Endothelial cell of umbilical vein (primary cell): ENCODE data around the gene MCM7. TPM values are rescaled to one million over a fixed set of nuclear protein-coding genes. Genes with fewer than 3 reads are reported as not detected.

ENCODE experiments used
- BruUV-seq: library from RNA; stranded (reverse); fragments of 400-500 nt; replicated peaks from 2 replicates; lab custom pipeline; 2021; lab: Mats Ljungman, UMichigan
- CTCF ChIA-PET: fragments of 300-600, 350-600 bp; sonication (Branson Sonifier 250); formaldehyde crosslinking; loops from one replicate; lab custom pipeline; 2021; ENCODE audit warnings: antibody characterized with exemption, inconsistent platforms; lab: Charles Lee
- POLR2A ChIA-PET: fragments of 300-600, 350-600 bp; sonication (Branson Sonifier 250); formaldehyde crosslinking; loops from one replicate; lab custom pipeline; 2021; ENCODE audit warnings: antibody characterized with exemption, inconsistent platforms; lab: Charles Lee
- DNase-seq: peaks from one replicate; pipeline ENCODE4 v3.0.0-alpha.2; 2011; ENCODE audit warnings: low read depth, low spot score
- FAIRE-seq: peaks from 2 replicates; lab custom pipeline; 2011; peaks lifted over from hg19 to GRCh38; lab: Jason Lieb, UNC
- H2AFZ ChIP-seq: 2 replicates; pipeline ENCODE4 v1.6.0; 2012; ENCODE audit warnings: low read depth, low read length, control low read depth, inconsistent platforms
- H3K27ac ChIP-seq: 2 replicates; pipeline ENCODE4 v1.5.1; 2011; ENCODE audit warnings: low read depth, mild to moderate bottlenecking, control low read depth, low read length, moderate library complexity; ENCODE audit not compliant: insufficient read depth
- H3K27me3 ChIP-seq, 2 experiments: 2 replicates each; pipeline versions ENCODE4 v1.6.0 to v1.6.1; 2011; ENCODE audit warnings: low read length in 2 of 2, mixed read lengths in 1 of 2; ENCODE audit not compliant: control insufficient read depth in 2 of 2, insufficient read depth in 2 of 2
- H3K36me3 ChIP-seq, 2 experiments: 2 replicates in 1 of 2; 3 replicates in 1 of 2; pipeline ENCODE4 v1.5.1; 2011; ENCODE audit warnings: low read length in 2 of 2, mild to moderate bottlenecking in 1 of 2, moderate library complexity in 1 of 2; ENCODE audit not compliant: control insufficient read depth in 2 of 2, insufficient read depth in 2 of 2; ENCODE audit errors: extremely low read depth in 1 of 2
- H3K4me1 ChIP-seq: 3 replicates; pipeline ENCODE4 v1.5.1; 2011; ENCODE audit warnings: mild to moderate bottlenecking, low read length; ENCODE audit not compliant: control insufficient read depth, insufficient read depth; ENCODE audit errors: extremely low read depth
- H3K4me2 ChIP-seq: 2 replicates; pipeline ENCODE4 v1.6.1; 2011; ENCODE audit warnings: low read length, control low read depth, mixed read lengths; ENCODE audit not compliant: insufficient read depth
- H3K4me3 ChIP-seq, 3 experiments: fragments of 200-600 bp in 1 of 3; sonication (generic), shearing (Covaris generic) in 1 of 3; replicated peaks in 1 of 3; 2 replicates each; pipeline ENCODE4 v1.5.1; 2011 to 2016; ENCODE audit warnings: control low read depth in 3 of 3, low read length in 3 of 3, mild to moderate bottlenecking in 2 of 3, inconsistent platforms in 1 of 3, low read depth in 1 of 3, moderate library complexity in 1 of 3; ENCODE audit not compliant: insufficient read depth in 1 of 3
- H3K79me2 ChIP-seq: 2 replicates; pipeline ENCODE4 v1.6.0; 2012; ENCODE audit warnings: low read length, inconsistent platforms; ENCODE audit not compliant: control insufficient read depth, insufficient read depth
- H3K9ac ChIP-seq: replicated peaks from 2 replicates; pipeline ENCODE3; 2011; ENCODE audit warnings: low read length, control low read depth; ENCODE audit not compliant: insufficient read depth; ENCODE audit errors: extremely low read depth
- H3K9me1 ChIP-seq: replicated peaks from 3 replicates; pipeline ENCODE4 v1.6.0; 2011; ENCODE audit warnings: mild to moderate bottlenecking, low read length; ENCODE audit not compliant: control insufficient read depth, insufficient read depth; ENCODE audit errors: extremely low read depth
- H3K9me3 ChIP-seq: replicated peaks from 2 replicates; pipeline ENCODE4 v1.5.1; 2012; ENCODE audit warnings: low read length, inconsistent platforms; ENCODE audit not compliant: control insufficient read depth, insufficient read depth
- H4K20me1 ChIP-seq: replicated peaks from 2 replicates; pipeline ENCODE3; 2011; ENCODE audit warnings: mild to moderate bottlenecking, low read length; ENCODE audit not compliant: control insufficient read depth, insufficient read depth; ENCODE audit errors: extremely low read depth
- CTCF ChIP-seq, 2 donors: IDR thresholded peaks; 1 replicate in 1 of 2; 2 replicates in 1 of 2; pipeline ENCODE4 v1.5.1; 2011; ENCODE audit warnings: low read length in 2 of 2, mild to moderate bottlenecking in 2 of 2, moderate library complexity in 2 of 2, control low read depth in 1 of 2, inconsistent platforms in 1 of 2, low read depth in 1 of 2; ENCODE audit not compliant: insufficient read depth in 1 of 2; ENCODE audit errors: extremely low read depth in 1 of 2
- JUN ChIP-seq: IDR thresholded peaks from 2 replicates; pipeline ENCODE4 v1.6.1; 2011; ENCODE audit warnings: borderline replicate concordance, low read depth; ENCODE audit not compliant: insufficient read length, insufficient read depth
- MAX ChIP-seq: IDR thresholded peaks from 2 replicates; pipeline ENCODE4 v1.6.1; 2011; ENCODE audit not compliant: insufficient read depth, insufficient read length
- MYC ChIP-seq: IDR thresholded peaks from one replicate; pipeline ENCODE4 v1.6.1; 2011; ENCODE audit warnings: mild to moderate bottlenecking, low read depth, low read length
- POLR2A ChIP-seq: IDR thresholded peaks from 2 replicates; pipeline ENCODE4 v1.6.1; 2012; ENCODE audit warnings: low read depth, mild to moderate bottlenecking, control low read depth, low read length
- POLR2AphosphoS5 ChIP-seq: IDR thresholded peaks from 2 replicates; pipeline ENCODE4 v1.6.1; 2012; ENCODE audit warnings: low read depth, mild to moderate bottlenecking, control low read depth, low read length, moderate library complexity; ENCODE audit not compliant: insufficient read depth
- dilution Hi-C: fragments of 300-500 bp; cut with MboI; formaldehyde crosslinking; loops from one replicate; pipeline ENCODE4 v1.15.0; 2019; ENCODE audit warnings: low sequenced_read_pairs; ENCODE audit not compliant: extremely low pct_ligation_motif_present
- intact Hi-C: fragments of 100-400 bp; cut with micrococcal nuclease; formaldehyde crosslinking; loops from one replicate; pipeline ENCODE4 v1.10.0; 2022
- polyA plus RNA-seq, 4 experiments: library from polyadenylated mRNA; depleted of rRNA in 3 of 4; stranded (reverse) in 3 of 4; unstranded in 1 of 4; fragments of >200 nt; gene quantifications; 2 replicates each; pipeline versions ENCODE4 v1.2.1 to v1.2.3, GENCODE V29; 2011 to 2012; ENCODE audit warnings: missing spikeins in 1 of 4
- total RNA-seq: library from RNA; stranded (reverse); gene quantifications from 2 replicates; pipeline ENCODE4 v1.2.3, GENCODE V29; 2021

The MCM7 gene
- total and polyA plus RNA-seq, 2 donors (not counting 3 experiments of a cell fraction or from before 2014, with no cell fraction given) = 156 to 187 TPM

GRCh38 chr7:100059251-100059739 lies 41.9 kb downstream of the MCM7 start:
- H3K9me1 ChIP-seq = no peaks in the 10 kb centered on the region
- no peak overlapping the region for H3K27ac ChIP-seq
- no peaks in the 10 kb centered on the region for H4K20me1 ChIP-seq
- H2AFZ ChIP-seq = no peak overlapping the region
- no peak overlapping the region for H3K9ac ChIP-seq
- H3K4me1 ChIP-seq = no peaks in the 10 kb centered on the region
- no peak for FAIRE-seq
- no TSS peak for BruUV-seq
- intact Hi-C loops (no loop called here), dilution Hi-C loops (no loop called here)
- H3K4me3 ChIP-seq = no peak overlapping the region
- H3K9me3 ChIP-seq = no peaks in the 10 kb centered on the region
- ChIA-PET POLR2A (no interaction called here), CTCF (interaction anchor here (1.2 to 1.5 kb wide), 4 partner anchors 10 to 69 kb away, joined by 3 to 6 read pairs (median 4); partner anchors contain the start of gene ZSCAN21)
- H3K4me2 ChIP-seq = no peak overlapping the region
- no peaks in the 10 kb centered on the region for H3K27me3 ChIP-seq
- no peak for TF ChIP-seq MYC
- no peak for TF ChIP-seq MAX
- no peak for TF ChIP-seq POLR2AphosphoS5
- TF ChIP-seq JUN = no peak
- peaks cover 18 to 20% of the 10 kb centered on the region in 2 experiments for H3K36me3 ChIP-seq
- DNase-seq = no peak
- no peaks in the 10 kb centered on the region for H3K79me2 ChIP-seq

GRCh38 chr7:100057006-100057405 lies 44.2 kb downstream of the MCM7 start:
- CTCF ChIA-PET = interaction anchor here (9.1 kb wide), 1 partner anchor 63 kb away, joined by 158 read pairs; no protein-coding TSS in a partner anchor
- Histone ChIP-seq H3K9me1 (no peaks in the 10 kb centered on the region), H3K4me1 (no peaks in the 10 kb centered on the region), H3K4me2 (no peak overlapping the region), H2AFZ (no peak overlapping the region), H3K27ac (no peak overlapping the region), H3K27me3 (no peaks in the 10 kb centered on the region), H3K79me2 (no peaks in the 10 kb centered on the region), H4K20me1 (no peaks in the 10 kb centered on the region), H3K9ac (no peak overlapping the region), H3K4me3 (no peak overlapping the region), H3K36me3 (peaks cover 8 to 13% of the 10 kb centered on the region in 2 experiments), H3K9me3 (no peaks in the 10 kb centered on the region)
- BruUV-seq = no TSS peak
- intact Hi-C loops (no loop called here), dilution Hi-C loops (no loop called here)
- TF ChIP-seq POLR2AphosphoS5 = no peak
- no peak for TF ChIP-seq JUN
- no peak for TF ChIP-seq CTCF (IDR thresholded peaks at IDR 0.05; ENCODE audit: extremely low read depth in 1 of 2, insufficient read depth in 1 of 2, low read depth in 1 of 2, low read length in 2 of 2)
- TF ChIP-seq POLR2A = no peak
- POLR2A ChIA-PET = no interaction called here
- no peak for DNase-seq
- no peak for FAIRE-seq
